Measurements from ENCODE around the gene ADPRM.

Gene ADPRM

GRCh38 chr17:10697092-10698081 is at the start of gene ADPRM, which contains the start of gene SCO1:
ADPRM (plus strand) TSS chr17:10697594; CDS start chr17:10704927, 7,333 bp downstream.
SCO1 (minus strand) TSS chr17:10697533; CDS start chr17:10697507, 26 bp downstream.
- Mint-ChIP-seq H3K27me3 (ENCODE audit: low read depth) (no peaks in the 10 kb centered on the region), H3K36me3 (ENCODE audit: low read depth) (peaks cover 25% of the 10 kb centered on the region), H3K4me3 (peak within 1 kb of the TSS; percentile 95), H3K27ac (peak within 1 kb of the TSS; percentile 95), H3K4me1 (ENCODE audit: low read depth) (peaks cover 48% of the 10 kb centered on the region), H3K9me3 (no peaks in the 10 kb centered on the region)

GRCh38 chr17:10648381-10648780 is 49.0 kb upstream of the ADPRM start:
- no peak overlapping the region for H3K4me3 Mint-ChIP-seq
- H3K4me1 Mint-ChIP-seq (ENCODE audit: low read depth), result peaks cover 7% of the 10 kb centered on the region
- H3K27me3 Mint-ChIP-seq (ENCODE audit: low read depth), result no peaks in the 10 kb centered on the region
- no peak overlapping the region for H3K27ac Mint-ChIP-seq
- H3K36me3 Mint-ChIP-seq (ENCODE audit: low read depth), result peaks cover 6% of the 10 kb centered on the region
- no peaks in the 10 kb centered on the region for H3K9me3 Mint-ChIP-seq

GRCh38 chr17:10648956-10649355 is 48.4 kb upstream of the ADPRM start:
- no peak overlapping the region for H3K27ac Mint-ChIP-seq
- H3K27me3 Mint-ChIP-seq (ENCODE audit: low read depth), result no peaks in the 10 kb centered on the region
- H3K4me3 Mint-ChIP-seq, result no peak overlapping the region
- peaks cover 10% of the 10 kb centered on the region for H3K4me1 Mint-ChIP-seq (ENCODE audit: low read depth)
- no peaks in the 10 kb centered on the region for H3K9me3 Mint-ChIP-seq
- H3K36me3 Mint-ChIP-seq (ENCODE audit: low read depth), result peaks cover 6% of the 10 kb centered on the region

GRCh38 chr17:10649602-10650001 is 47.8 kb upstream of the ADPRM start:
- Mint-ChIP-seq H3K4me3 (no peak overlapping the region), H3K4me1 (ENCODE audit: low read depth) (peaks cover 10% of the 10 kb centered on the region), H3K27ac (no peak overlapping the region), H3K27me3 (ENCODE audit: low read depth) (no peaks in the 10 kb centered on the region), H3K36me3 (ENCODE audit: low read depth) (peaks cover 3% of the 10 kb centered on the region), H3K9me3 (no peaks in the 10 kb centered on the region)

GRCh38 chr17:10651927-10652326 is 45.5 kb upstream of the ADPRM start:
- Mint-ChIP-seq H3K27me3 (ENCODE audit: low read depth) (no peaks in the 10 kb centered on the region), H3K4me1 (ENCODE audit: low read depth) (peaks cover 10% of the 10 kb centered on the region), H3K4me3 (no peak overlapping the region), H3K9me3 (no peaks in the 10 kb centered on the region), H3K27ac (no peak overlapping the region), H3K36me3 (ENCODE audit: low read depth) (peaks cover 3% of the 10 kb centered on the region)

GRCh38 chr17:10652984-10653659 is 44.3 kb upstream of the ADPRM start:
- no peaks in the 10 kb centered on the region for H3K27me3 Mint-ChIP-seq (ENCODE audit: low read depth)
- H3K27ac Mint-ChIP-seq, result peak overlapping the region; percentile 73
- peaks cover 3% of the 10 kb centered on the region for H3K36me3 Mint-ChIP-seq (ENCODE audit: low read depth)
- no peak overlapping the region for H3K4me3 Mint-ChIP-seq
- peaks cover 10% of the 10 kb centered on the region for H3K4me1 Mint-ChIP-seq (ENCODE audit: low read depth)
- H3K9me3 Mint-ChIP-seq, result no peaks in the 10 kb centered on the region

- Mint-ChIP-seq H3K27me3 (ENCODE audit: low read depth) (no peaks in the 10 kb centered on the region), H3K4me3 (no peak overlapping the region), H3K9me3 (no peaks in the 10 kb centered on the region), H3K4me1 (ENCODE audit: low read depth) (peaks cover 10% of the 10 kb centered on the region), H3K27ac (no peak overlapping the region), H3K36me3 (ENCODE audit: low read depth) (peaks cover 3% of the 10 kb centered on the region)
Observed at GRCh38 chr17:10653987-10654386, 43.4 kb upstream of the ADPRM start.

- H3K27ac Mint-ChIP-seq, result no peak within 1 kb of the TSS
- no peak within 1 kb of the TSS for H3K4me3 Mint-ChIP-seq
- H3K27me3 Mint-ChIP-seq (ENCODE audit: low read depth), result no peaks in the 10 kb centered on the region
- peaks cover 3% of the 10 kb centered on the region for H3K36me3 Mint-ChIP-seq (ENCODE audit: low read depth)
- H3K4me1 Mint-ChIP-seq (ENCODE audit: low read depth), result peaks cover 10% of the 10 kb centered on the region
- H3K9me3 Mint-ChIP-seq, result no peaks in the 10 kb centered on the region
Observed at GRCh38 chr17:10657148-10657547, 40.2 kb upstream of the ADPRM start, which contains the start of gene MYH3. MYH3 (minus strand) TSS chr17:10657309; CDS start chr17:10655064, 2,245 bp downstream.

- H3K27ac Mint-ChIP-seq, result no peak overlapping the region
- no peak overlapping the region for H3K4me3 Mint-ChIP-seq
- no peaks in the 10 kb centered on the region for H3K27me3 Mint-ChIP-seq (ENCODE audit: low read depth)
- peaks cover 2% of the 10 kb centered on the region for H3K36me3 Mint-ChIP-seq (ENCODE audit: low read depth)
- H3K9me3 Mint-ChIP-seq, result no peaks in the 10 kb centered on the region
- H3K4me1 Mint-ChIP-seq (ENCODE audit: low read depth), result peaks cover 8% of the 10 kb centered on the region
Observed at GRCh38 chr17:10657879-10658278, 39.5 kb upstream of the ADPRM start.

GRCh38 chr17:10661437-10661836 is 36.0 kb upstream of the ADPRM start:
- H3K4me3 Mint-ChIP-seq, result no peak overlapping the region
- no peak overlapping the region for H3K27ac Mint-ChIP-seq
- H3K27me3 Mint-ChIP-seq (ENCODE audit: low read depth), result no peaks in the 10 kb centered on the region
- H3K9me3 Mint-ChIP-seq, result no peaks in the 10 kb centered on the region
- H3K36me3 Mint-ChIP-seq (ENCODE audit: low read depth), result no peaks in the 10 kb centered on the region
- H3K4me1 Mint-ChIP-seq (ENCODE audit: low read depth), result no peaks in the 10 kb centered on the region

GRCh38 chr17:10663231-10663630 is 34.2 kb upstream of the ADPRM start:
- no peaks in the 10 kb centered on the region for H3K36me3 Mint-ChIP-seq (ENCODE audit: low read depth)
- no peaks in the 10 kb centered on the region for H3K9me3 Mint-ChIP-seq
- no peak overlapping the region for H3K4me3 Mint-ChIP-seq
- no peak overlapping the region for H3K27ac Mint-ChIP-seq
- H3K4me1 Mint-ChIP-seq (ENCODE audit: low read depth), result no peaks in the 10 kb centered on the region
- no peaks in the 10 kb centered on the region for H3K27me3 Mint-ChIP-seq (ENCODE audit: low read depth)

GRCh38 chr17:10664571-10664970 is 32.8 kb upstream of the ADPRM start:
- H3K27me3 Mint-ChIP-seq (ENCODE audit: low read depth), result no peaks in the 10 kb centered on the region
- no peaks in the 10 kb centered on the region for H3K9me3 Mint-ChIP-seq
- H3K4me1 Mint-ChIP-seq (ENCODE audit: low read depth), result no peaks in the 10 kb centered on the region
- no peak overlapping the region for H3K4me3 Mint-ChIP-seq
- H3K27ac Mint-ChIP-seq, result no peak overlapping the region
- no peaks in the 10 kb centered on the region for H3K36me3 Mint-ChIP-seq (ENCODE audit: low read depth)

- H3K27me3 Mint-ChIP-seq (ENCODE audit: low read depth), result no peaks in the 10 kb centered on the region
- H3K27ac Mint-ChIP-seq, result no peak overlapping the region
- H3K4me1 Mint-ChIP-seq (ENCODE audit: low read depth), result no peaks in the 10 kb centered on the region
- no peaks in the 10 kb centered on the region for H3K36me3 Mint-ChIP-seq (ENCODE audit: low read depth)
- no peaks in the 10 kb centered on the region for H3K9me3 Mint-ChIP-seq
- H3K4me3 Mint-ChIP-seq, result no peak overlapping the region
Observed at GRCh38 chr17:10666906-10667305, 30.5 kb upstream of the ADPRM start.

- Mint-ChIP-seq H3K36me3 (ENCODE audit: low read depth) (no peaks in the 10 kb centered on the region), H3K4me3 (no peak overlapping the region), H3K27ac (no peak overlapping the region), H3K4me1 (ENCODE audit: low read depth) (no peaks in the 10 kb centered on the region), H3K9me3 (no peaks in the 10 kb centered on the region), H3K27me3 (ENCODE audit: low read depth) (no peaks in the 10 kb centered on the region)
Observed at GRCh38 chr17:10668775-10669174, 28.6 kb upstream of the ADPRM start.

- Mint-ChIP-seq H3K9me3 (no peaks in the 10 kb centered on the region), H3K27me3 (ENCODE audit: low read depth) (no peaks in the 10 kb centered on the region)
Observed at GRCh38 chr17:10673312-10673711, 24.1 kb upstream of the ADPRM start.

More at GRCh38 chr17:10673312-10673711, 24.1 kb upstream of the ADPRM start:
- Mint-ChIP-seq H3K4me3 (no peak overlapping the region), H3K36me3 (ENCODE audit: low read depth) (peaks cover 5% of the 10 kb centered on the region), H3K27ac (no peak overlapping the region), H3K4me1 (ENCODE audit: low read depth) (no peaks in the 10 kb centered on the region)
